NB4 (cell line): ENCODE measurements around the gene GSX1.

Experiments used
- TF ChIP-seq, protein P1 (sequence below): IDR thresholded peaks from one replicate; pipeline ENCODE4 v1.5.1; 2012; ENCODE audit warnings: low read depth, low read length
- TF ChIP-seq, protein P2 (sequence below): IDR thresholded peaks from 2 replicates; pipeline ENCODE4 v1.6.1; 2011; ENCODE audit warnings: low read depth, low read length

DNA sequence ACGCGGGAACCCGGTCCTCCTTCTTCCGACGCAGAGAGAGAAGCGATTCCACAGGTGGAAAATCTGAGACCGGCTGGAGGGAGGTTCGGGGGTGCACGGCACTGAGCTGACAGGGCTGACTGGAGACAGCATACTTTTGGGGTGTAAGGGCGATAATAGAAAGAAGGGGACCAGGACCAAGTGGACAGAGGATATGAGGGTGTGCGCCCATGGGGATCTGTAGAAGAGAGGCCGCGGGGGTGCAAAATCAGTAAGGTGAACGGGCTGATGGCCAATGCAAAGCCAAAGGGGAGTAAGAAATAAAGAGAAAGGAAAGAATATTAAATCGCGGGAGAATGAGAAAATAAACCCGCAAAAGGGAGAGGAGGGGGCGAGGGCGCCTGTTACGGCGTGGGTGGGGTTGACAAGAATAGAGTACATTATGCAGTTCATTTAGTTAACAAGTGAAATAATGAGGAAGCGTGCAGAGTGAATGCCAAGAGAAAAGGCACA lies 336 bp upstream of the GSX1 start:
- TF ChIP-seq, protein P1, sequence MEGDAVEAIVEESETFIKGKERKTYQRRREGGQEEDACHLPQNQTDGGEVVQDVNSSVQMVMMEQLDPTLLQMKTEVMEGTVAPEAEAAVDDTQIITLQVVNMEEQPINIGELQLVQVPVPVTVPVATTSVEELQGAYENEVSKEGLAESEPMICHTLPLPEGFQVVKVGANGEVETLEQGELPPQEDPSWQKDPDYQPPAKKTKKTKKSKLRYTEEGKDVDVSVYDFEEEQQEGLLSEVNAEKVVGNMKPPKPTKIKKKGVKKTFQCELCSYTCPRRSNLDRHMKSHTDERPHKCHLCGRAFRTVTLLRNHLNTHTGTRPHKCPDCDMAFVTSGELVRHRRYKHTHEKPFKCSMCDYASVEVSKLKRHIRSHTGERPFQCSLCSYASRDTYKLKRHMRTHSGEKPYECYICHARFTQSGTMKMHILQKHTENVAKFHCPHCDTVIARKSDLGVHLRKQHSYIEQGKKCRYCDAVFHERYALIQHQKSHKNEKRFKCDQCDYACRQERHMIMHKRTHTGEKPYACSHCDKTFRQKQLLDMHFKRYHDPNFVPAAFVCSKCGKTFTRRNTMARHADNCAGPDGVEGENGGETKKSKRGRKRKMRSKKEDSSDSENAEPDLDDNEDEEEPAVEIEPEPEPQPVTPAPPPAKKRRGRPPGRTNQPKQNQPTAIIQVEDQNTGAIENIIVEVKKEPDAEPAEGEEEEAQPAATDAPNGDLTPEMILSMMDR, result no peak
- TF ChIP-seq, protein P2, sequence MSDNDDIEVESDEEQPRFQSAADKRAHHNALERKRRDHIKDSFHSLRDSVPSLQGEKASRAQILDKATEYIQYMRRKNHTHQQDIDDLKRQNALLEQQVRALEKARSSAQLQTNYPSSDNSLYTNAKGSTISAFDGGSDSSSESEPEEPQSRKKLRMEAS, result no peak
